CD8-positive, alpha-beta memory T cell (primary cell): Measurements from ENCODE around the gene SAP130. TPM values are rescaled to one million over a fixed set of nuclear protein-coding genes. Genes with fewer than 3 reads are reported as not detected.

Experiments used
- CTCF ChIA-PET: fragments of 350-600 bp; sonication (Branson Sonifier 250); formaldehyde crosslinking; loops from one replicate; lab custom pipeline; 2021; ENCODE audit warnings: antibody characterized with exemption; lab: Charles Lee
- POLR2A ChIA-PET: fragments of 350-600 bp; sonication (Branson Sonifier 250); formaldehyde crosslinking; loops from one replicate; lab custom pipeline; 2021; ENCODE audit warnings: antibody characterized with exemption; lab: Charles Lee
- DNase-seq, 5 donors: peaks; one replicate each; pipeline versions ENCODE4 v3.0.0 to v3.0.0-alpha.2; 2020 to 2022; ENCODE audit warnings: mixed read lengths in 1 of 5
- H3K27ac ChIP-seq: one replicate; pipeline ENCODE4 v1.7.0; 2013; ENCODE audit warnings: low read depth, mild to moderate bottlenecking, low read length, moderate library complexity
- H3K27me3 ChIP-seq: 2 replicates; pipeline ENCODE4 v1.7.0; 2013; ENCODE audit warnings: low read length, mild to moderate bottlenecking; ENCODE audit not compliant: insufficient read depth, poor library complexity, severe bottlenecking
- H3K36me3 ChIP-seq: 2 replicates; pipeline ENCODE4 v1.7.0; 2013; ENCODE audit warnings: mild to moderate bottlenecking, low read length, moderate library complexity; ENCODE audit not compliant: insufficient read depth
- H3K4me1 ChIP-seq: 2 replicates; pipeline ENCODE4 v1.7.0; 2013; ENCODE audit warnings: mild to moderate bottlenecking, low read length, moderate library complexity; ENCODE audit not compliant: insufficient read depth
- H3K4me3 ChIP-seq: 2 replicates; pipeline ENCODE4 v1.7.0; 2013; ENCODE audit warnings: mild to moderate bottlenecking, low read length
- H3K9me3 ChIP-seq: 2 replicates; pipeline ENCODE4 v1.7.0; 2013; ENCODE audit warnings: mild to moderate bottlenecking, low read length
- H3K27ac Mint-ChIP-seq, 8 donors: one replicate each; pipeline ENCODE4 v1.8.0; 2020 to 2021; ENCODE audit warnings: mixed read lengths in 8 of 8, mild to moderate bottlenecking in 6 of 8, inconsistent platforms in 3 of 8, moderate library complexity in 3 of 8
- H3K27me3 Mint-ChIP-seq, 2 donors: one replicate each; pipeline ENCODE4 v1.8.0; 2020 to 2021; ENCODE audit warnings: mixed read lengths in 2 of 2, mild to moderate bottlenecking in 1 of 2, moderate library complexity in 1 of 2
- H3K36me3 Mint-ChIP-seq, 3 donors: one replicate each; pipeline ENCODE4 v1.8.0; 2020 to 2021; ENCODE audit warnings: mixed read lengths in 3 of 3, inconsistent platforms in 1 of 3, mild to moderate bottlenecking in 1 of 3
- H3K4me1 Mint-ChIP-seq, 3 donors: one replicate each; pipeline ENCODE4 v1.8.0; 2020 to 2021; ENCODE audit warnings: mixed read lengths in 3 of 3, inconsistent platforms in 1 of 3, mild to moderate bottlenecking in 1 of 3
- H3K4me3 Mint-ChIP-seq, 7 donors: one replicate each; pipeline ENCODE4 v1.8.0; 2020 to 2021; ENCODE audit warnings: mixed read lengths in 7 of 7, mild to moderate bottlenecking in 6 of 7, moderate library complexity in 4 of 7, inconsistent platforms in 2 of 7
- H3K9me3 Mint-ChIP-seq, 5 donors: one replicate each; pipeline ENCODE4 v1.8.0; 2020 to 2022; ENCODE audit warnings: mixed read lengths in 5 of 5, mild to moderate bottlenecking in 3 of 5, moderate library complexity in 2 of 5, inconsistent platforms in 1 of 5
- polyA plus RNA-seq: library from polyadenylated mRNA; unstranded; fragments of 300-500 nt; fragmentation: Illumina TruSeq; gene quantifications from one replicate; pipeline ENCODE4 v1.2.3, GENCODE V29; 2021
- total RNA-seq, 2 experiments: library from RNA; stranded (reverse); gene quantifications; one replicate each; pipeline ENCODE4 v1.2.3, GENCODE V29; 2021

Gene SAP130
- total and polyA plus RNA-seq, 3 experiments from 2014 or later, result 10.6 to 22.9 (median 22.3) TPM

GRCh38 chr2:127897531-127898211, 130.2 kb downstream of the SAP130 start:
- POLR2A ChIA-PET, result no interaction called here
- H3K9me3 ChIP-seq, result no peaks in the 10 kb centered on the region
- no peaks in the 10 kb centered on the region for H3K4me1 ChIP-seq
- H3K4me3 ChIP-seq, result no peak overlapping the region
- no peaks in the 10 kb centered on the region for H3K27me3 ChIP-seq
- no peak overlapping the region for H3K27ac ChIP-seq
- DNase-seq, result no peak
- H3K27me3 Mint-ChIP-seq, result peaks cover 0 to 13% of the 10 kb centered on the region in 2 donors
- H3K9me3 Mint-ChIP-seq, result no peaks in the 10 kb centered on the region
- no peaks in the 10 kb centered on the region for H3K36me3 Mint-ChIP-seq
- H3K27ac Mint-ChIP-seq, result no peak overlapping the region
- peak overlapping the region in 1 of 7 donors; percentile 23 for H3K4me3 Mint-ChIP-seq
- CTCF ChIA-PET, result no interaction called here
- H3K36me3 ChIP-seq, result no peaks in the 10 kb centered on the region
- no peaks in the 10 kb centered on the region for H3K4me1 Mint-ChIP-seq

GRCh38 chr2:127893494-127893893, 134.4 kb downstream of the SAP130 start:
- no peak for DNase-seq
- Mint-ChIP-seq H3K9me3 (no peaks in the 10 kb centered on the region), H3K27me3 (peaks cover 0 to 10% of the 10 kb centered on the region in 2 donors), H3K4me3 (no peak overlapping the region), H3K4me1 (peaks cover 0 to 5% (median 1%) of the 10 kb centered on the region in 3 donors), H3K36me3 (no peaks in the 10 kb centered on the region), H3K27ac (no peak overlapping the region)
- POLR2A ChIA-PET, result no interaction called here
- no peaks in the 10 kb centered on the region for H3K27me3 ChIP-seq
- no peaks in the 10 kb centered on the region for H3K36me3 ChIP-seq
- no peak overlapping the region for H3K4me3 ChIP-seq
- no peaks in the 10 kb centered on the region for H3K9me3 ChIP-seq
- H3K27ac ChIP-seq, result no peak overlapping the region
- CTCF ChIA-PET, result no interaction called here
- no peaks in the 10 kb centered on the region for H3K4me1 ChIP-seq

- no peak overlapping the region for H3K27ac Mint-ChIP-seq
- H3K4me3 ChIP-seq, result no peak overlapping the region
- H3K27me3 ChIP-seq, result no peaks in the 10 kb centered on the region
- H3K36me3 Mint-ChIP-seq, result no peaks in the 10 kb centered on the region
- ChIA-PET POLR2A (no interaction called here), CTCF (no interaction called here)
- H3K9me3 Mint-ChIP-seq, result no peaks in the 10 kb centered on the region
- H3K4me3 Mint-ChIP-seq, result no peak overlapping the region
- peaks cover 0 to 6% of the 10 kb centered on the region in 2 donors for H3K27me3 Mint-ChIP-seq
- no peak overlapping the region for H3K27ac ChIP-seq
- no peak for DNase-seq
- H3K4me1 ChIP-seq, result peaks cover 2% of the 10 kb centered on the region
- peaks cover under 1 to 8% (median 2%) of the 10 kb centered on the region in 3 donors for H3K4me1 Mint-ChIP-seq
- no peaks in the 10 kb centered on the region for H3K36me3 ChIP-seq
- H3K9me3 ChIP-seq, result no peaks in the 10 kb centered on the region
Measured at GRCh38 chr2:127893033-127893432, 134.8 kb downstream of the SAP130 start.

- no peak overlapping the region for H3K27ac Mint-ChIP-seq
- no peaks in the 10 kb centered on the region for H3K36me3 Mint-ChIP-seq
- Histone ChIP-seq H3K9me3 (no peaks in the 10 kb centered on the region), H3K36me3 (no peaks in the 10 kb centered on the region), H3K4me1 (peaks cover 14% of the 10 kb centered on the region), H3K4me3 (no peak overlapping the region), H3K27ac (no peak overlapping the region), H3K27me3 (no peaks in the 10 kb centered on the region)
- no peak for DNase-seq
- peaks cover 13 to 20% (median 14%) of the 10 kb centered on the region in 3 donors for H3K4me1 Mint-ChIP-seq
- no peaks in the 10 kb centered on the region for H3K9me3 Mint-ChIP-seq
- ChIA-PET POLR2A (no interaction called here), CTCF (no interaction called here)
- no peak overlapping the region for H3K4me3 Mint-ChIP-seq
- peaks cover 1 to 3% of the 10 kb centered on the region in 2 donors for H3K27me3 Mint-ChIP-seq
Measured at GRCh38 chr2:127891811-127892210, 136.0 kb downstream of the SAP130 start.

Other genes with a start within 250 kb of the SAP130 start
- 10 to 100 TPM; 84.8 to 88.1 TPM for gene WDR33, start 216.9 kb downstream of the SAP130 start, total RNA-seq
- 51.6 TPM for gene WDR33, start 216.9 kb downstream of the SAP130 start, polyA plus RNA-seq
- gene POLR2D, start 169.9 kb downstream of the SAP130 start, total RNA-seq, result 10 to 100 TPM; 92.3 to 96.4 TPM
- 38.7 TPM for gene POLR2D, start 169.9 kb downstream of the SAP130 start, polyA plus RNA-seq
- 10 to 100 TPM; 23.4 to 24.0 TPM for gene AMMECR1L, start 142.1 kb downstream of the SAP130 start, total RNA-seq
- 8.7 TPM for gene AMMECR1L, start 142.1 kb downstream of the SAP130 start, polyA plus RNA-seq
- 10 to 100 TPM; 54.0 to 55.8 TPM for gene UGGT1, start 63.1 kb upstream of the SAP130 start, total RNA-seq
- 16.9 TPM for gene UGGT1, start 63.1 kb upstream of the SAP130 start, polyA plus RNA-seq